GM12872 (cell line): ENCODE measurements around the gene RNH1.

Source experiments
- TF ChIP-seq, protein P1 (sequence below): IDR thresholded peaks from 3 replicates; pipeline ENCODE4 v1.5.1; 2011; ENCODE audit warnings: low read depth, mild to moderate bottlenecking, low read length, moderate library complexity; ENCODE audit not compliant: insufficient read depth

The RNH1 gene

DNA sequence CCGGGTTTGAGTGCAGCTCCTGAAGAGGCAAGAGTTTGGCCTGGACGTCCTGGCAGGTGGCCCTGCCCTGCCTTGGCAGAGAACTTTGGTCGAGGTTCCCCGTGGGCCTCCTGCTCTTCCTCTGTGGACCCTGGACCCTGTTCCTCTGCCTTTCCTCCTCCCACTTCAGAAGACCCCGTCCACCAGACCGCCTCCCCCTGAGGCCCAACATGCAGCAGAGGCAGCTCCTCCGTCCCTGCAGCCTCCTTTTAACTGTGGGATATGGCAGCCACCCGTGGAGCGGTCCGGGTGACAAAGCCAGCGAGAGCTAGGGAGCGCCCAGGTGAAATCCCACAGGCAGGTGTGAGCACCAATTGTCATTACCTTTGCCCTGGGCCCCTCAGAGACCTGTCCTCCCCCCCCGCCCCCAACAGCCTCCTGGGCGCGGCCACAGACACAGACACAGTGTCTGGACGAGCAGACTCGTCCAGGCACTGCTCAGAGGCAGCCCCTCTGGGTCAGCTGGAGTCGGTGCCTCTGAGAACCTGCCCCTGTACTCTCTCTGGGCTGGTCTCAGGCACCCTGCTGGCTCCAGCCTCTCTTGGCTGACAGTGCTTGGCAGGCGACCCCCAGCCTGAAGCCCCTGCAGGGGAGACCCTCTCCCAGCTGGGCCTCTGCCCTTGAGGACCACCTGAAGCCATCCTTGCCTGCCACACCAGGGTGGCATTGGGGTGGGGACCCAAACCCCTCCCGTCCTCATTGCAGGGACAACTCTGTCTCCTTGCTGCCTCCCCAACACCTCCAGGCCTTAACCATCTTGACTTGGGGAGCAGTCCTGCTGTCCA, 61.1 kb downstream of the RNH1 start:
- TF ChIP-seq, protein P1, sequence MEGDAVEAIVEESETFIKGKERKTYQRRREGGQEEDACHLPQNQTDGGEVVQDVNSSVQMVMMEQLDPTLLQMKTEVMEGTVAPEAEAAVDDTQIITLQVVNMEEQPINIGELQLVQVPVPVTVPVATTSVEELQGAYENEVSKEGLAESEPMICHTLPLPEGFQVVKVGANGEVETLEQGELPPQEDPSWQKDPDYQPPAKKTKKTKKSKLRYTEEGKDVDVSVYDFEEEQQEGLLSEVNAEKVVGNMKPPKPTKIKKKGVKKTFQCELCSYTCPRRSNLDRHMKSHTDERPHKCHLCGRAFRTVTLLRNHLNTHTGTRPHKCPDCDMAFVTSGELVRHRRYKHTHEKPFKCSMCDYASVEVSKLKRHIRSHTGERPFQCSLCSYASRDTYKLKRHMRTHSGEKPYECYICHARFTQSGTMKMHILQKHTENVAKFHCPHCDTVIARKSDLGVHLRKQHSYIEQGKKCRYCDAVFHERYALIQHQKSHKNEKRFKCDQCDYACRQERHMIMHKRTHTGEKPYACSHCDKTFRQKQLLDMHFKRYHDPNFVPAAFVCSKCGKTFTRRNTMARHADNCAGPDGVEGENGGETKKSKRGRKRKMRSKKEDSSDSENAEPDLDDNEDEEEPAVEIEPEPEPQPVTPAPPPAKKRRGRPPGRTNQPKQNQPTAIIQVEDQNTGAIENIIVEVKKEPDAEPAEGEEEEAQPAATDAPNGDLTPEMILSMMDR: no peak
